HG03565 (cell line): ENCODE data around the gene SNF8.

Experiments
- ATAC-seq: cut with Tn5 transposase; IDR thresholded peaks from one replicate; pipeline ENCODE4 v1.9.1; 2021; ENCODE audit warnings: mild to moderate bottlenecking, moderate library complexity; ENCODE audit not compliant: unreplicated experiment

Gene SNF8

DNA sequence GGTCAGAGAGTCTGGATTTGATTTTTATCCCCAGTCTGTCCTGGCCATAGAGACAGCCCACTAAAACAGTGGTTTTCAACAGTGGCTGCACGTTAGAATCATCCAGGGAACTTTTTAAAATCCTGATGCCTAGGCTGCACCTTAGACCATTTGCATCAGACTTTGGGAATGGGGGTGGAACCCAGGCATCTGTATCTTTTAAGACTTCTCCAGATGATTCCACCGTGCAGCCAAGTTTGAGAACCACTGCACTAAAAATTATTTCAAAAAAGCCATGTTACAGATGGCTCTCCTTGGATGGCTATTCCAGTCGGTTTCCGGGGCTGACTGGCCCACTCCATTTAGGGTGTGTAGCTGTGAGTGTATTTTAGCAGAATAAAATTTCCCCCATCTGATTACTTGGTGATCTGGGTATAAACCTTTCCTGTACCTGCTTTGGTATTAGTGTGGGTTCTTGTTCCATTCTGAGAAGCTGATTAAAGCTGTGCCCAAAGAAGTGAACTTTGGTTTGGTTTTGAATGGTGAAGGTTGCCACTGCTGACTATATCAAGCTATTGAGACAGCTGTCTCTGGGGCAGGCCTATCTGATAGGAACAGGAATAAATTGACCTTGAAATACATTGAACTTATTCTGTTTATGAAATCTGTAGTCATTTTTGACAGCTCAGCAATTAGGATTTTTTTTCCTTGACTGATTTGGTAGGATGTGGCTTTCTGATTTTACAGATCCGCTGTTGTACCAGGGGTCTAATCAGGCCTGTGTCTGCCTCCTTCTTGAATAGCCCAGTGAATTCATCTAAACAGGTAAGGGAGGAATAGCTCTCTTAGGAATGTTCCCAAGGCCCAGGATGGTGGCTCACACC is 50.8 kb downstream of the SNF8 start:
- no peak for ATAC-seq

DNA sequence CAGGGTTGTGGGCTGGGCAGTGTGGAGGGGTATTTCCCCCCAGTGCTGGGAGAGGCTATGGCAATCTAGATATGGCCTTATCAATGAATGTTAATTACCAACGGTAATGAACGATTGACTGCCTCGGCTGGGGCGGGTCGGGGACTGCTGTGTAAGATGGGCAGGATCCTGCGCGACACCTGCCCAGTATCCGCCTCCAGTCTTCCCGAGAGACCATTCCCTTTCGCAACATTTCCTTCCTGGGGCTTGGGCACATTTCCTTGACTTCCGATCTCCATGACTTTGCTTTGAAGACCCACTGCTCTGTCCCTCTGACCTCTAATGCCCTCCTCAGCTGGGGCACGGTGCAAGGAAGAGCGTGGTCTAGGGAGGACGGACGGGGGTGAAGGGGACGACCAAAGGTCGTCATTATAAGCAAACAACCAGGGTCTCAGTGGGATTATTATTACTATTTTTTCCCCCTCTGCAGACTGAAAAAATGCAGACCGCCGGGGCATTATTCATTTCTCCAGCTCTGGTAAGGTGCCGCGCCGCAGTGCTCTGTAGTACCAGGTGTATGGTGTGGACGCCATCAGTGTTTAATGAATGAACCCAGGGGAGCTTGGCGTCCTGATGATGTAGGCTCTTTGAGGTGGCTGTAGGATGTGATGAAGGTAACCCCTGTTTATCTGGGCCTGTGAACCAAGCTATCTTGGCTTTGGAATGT is 51.5 kb downstream of the SNF8 start:
- no peak for ATAC-seq

DNA sequence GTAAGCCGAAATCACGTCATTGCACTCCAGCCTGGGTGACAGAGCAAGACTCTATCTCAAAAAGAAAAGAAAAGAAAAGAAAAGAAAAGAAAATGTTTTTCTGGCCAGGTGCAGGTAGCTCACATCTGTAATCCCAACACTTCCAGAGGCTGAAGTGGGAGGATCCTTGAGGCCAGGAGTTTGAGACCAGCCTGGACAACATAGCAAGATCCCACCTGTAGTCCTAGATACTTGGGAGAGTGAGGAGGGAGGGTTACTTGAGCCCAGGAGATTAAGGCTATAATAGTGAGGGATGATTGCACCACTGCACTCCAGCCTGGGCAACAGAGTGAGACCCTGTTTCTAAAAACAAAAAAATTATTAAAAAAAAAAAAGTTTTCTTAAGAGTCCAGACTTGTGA is 54.6 kb downstream of the SNF8 start:
- ATAC-seq: no peak

DNA sequence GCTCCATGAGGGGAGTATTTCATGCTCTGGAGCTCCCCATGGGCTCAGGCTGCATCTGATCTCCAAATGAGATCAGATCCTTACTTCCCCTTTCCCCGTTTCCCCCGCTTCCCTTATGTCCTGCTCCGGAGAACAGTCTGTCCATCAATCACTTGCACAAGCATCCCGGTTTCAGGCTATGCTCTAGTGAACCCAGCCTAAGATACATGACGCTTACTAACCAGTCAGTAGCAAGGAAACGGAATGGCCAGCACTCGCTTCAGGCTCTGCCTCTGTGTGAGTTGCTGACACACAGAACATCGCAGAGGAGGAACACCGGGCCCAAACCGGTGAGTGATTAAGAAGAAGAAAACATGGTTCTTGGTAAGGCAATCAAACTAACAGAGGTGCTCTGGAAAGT is 61.5 kb downstream of the SNF8 start:
- ATAC-seq: no peak

DNA sequence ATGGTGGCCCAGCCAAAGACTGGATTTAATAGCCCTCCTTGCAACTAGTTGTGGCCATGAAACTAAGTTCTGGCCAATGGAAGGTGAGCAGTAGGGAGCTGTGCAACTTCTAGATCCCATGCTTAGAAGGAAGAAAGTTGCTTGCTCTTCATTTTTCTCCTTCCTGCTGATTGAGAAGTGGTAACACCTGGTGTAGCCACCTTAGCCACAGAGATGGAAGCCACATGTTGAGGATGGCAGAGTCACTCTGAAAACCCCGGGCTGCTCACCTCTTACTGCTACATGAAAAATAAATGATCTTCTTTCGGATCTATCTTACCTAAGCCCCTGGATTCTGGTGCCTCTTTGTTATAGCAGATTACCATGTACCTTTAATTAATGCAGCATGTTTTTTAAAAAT is 62.4 kb downstream of the SNF8 start:
- no peak for ATAC-seq
